Karpas-422 (cell line): ENCODE data around the gene INAFM2. TPM values are rescaled to one million over a fixed set of nuclear protein-coding genes. Genes with fewer than 3 reads are reported as not detected.

Experiments used
- DNase-seq: peaks from one replicate; pipeline ENCODE4 v3.0.0-alpha.2; 2015
- H2AFZ ChIP-seq: fragments of 200-600 bp; sonication (generic); 2 replicates; pipeline ENCODE4 v1.6.1; 2014; ENCODE audit warnings: antibody characterized with exemption, low read length, mixed read lengths
- H3K27ac ChIP-seq: fragments of 200-600 bp; sonication (generic); 2 replicates; pipeline ENCODE4 v1.5.1; 2014; ENCODE audit warnings: mild to moderate bottlenecking, low read length, moderate library complexity
- H3K27me3 ChIP-seq: fragments of 200-600 bp; sonication (generic); 2 replicates; pipeline ENCODE4 v1.6.1; 2014; ENCODE audit warnings: low read length, mixed read lengths
- H3K36me3 ChIP-seq: fragments of 200-600 bp; sonication (generic); 2 replicates; pipeline ENCODE4 v1.6.1; 2014; ENCODE audit warnings: low read length, mixed read lengths; ENCODE audit not compliant: insufficient read depth
- H3K4me1 ChIP-seq: fragments of 200-600 bp; sonication (generic); 2 replicates; pipeline ENCODE4 v1.6.1; 2014; ENCODE audit warnings: mild to moderate bottlenecking, low read length, mixed read lengths
- H3K4me2 ChIP-seq: fragments of 200-600 bp; sonication (generic); 2 replicates; pipeline ENCODE4 v1.6.1; 2014; ENCODE audit warnings: low read length, low read depth, mild to moderate bottlenecking; ENCODE audit not compliant: poor library complexity, severe bottlenecking
- H3K4me3 ChIP-seq: fragments of 200-600 bp; sonication (generic); 2 replicates; pipeline ENCODE4 v1.5.1; 2014; ENCODE audit warnings: mild to moderate bottlenecking, antibody characterized with exemption, low read length, mixed read lengths
- H3K79me2 ChIP-seq: fragments of 200-600 bp; sonication (generic); 2 replicates; pipeline ENCODE4 v1.6.1; 2014; ENCODE audit warnings: mild to moderate bottlenecking, low read length, mixed read lengths
- H3K9ac ChIP-seq: fragments of 200-600 bp; sonication (generic); 2 replicates; pipeline ENCODE4 v1.6.0; 2014; ENCODE audit warnings: low read length
- H3K9me2 ChIP-seq: fragments of 200-600 bp; sonication (generic), shearing (Covaris generic); replicated peaks from 2 replicates; pipeline ENCODE4 v1.6.0; 2014; ENCODE audit warnings: mild to moderate bottlenecking, low read length, moderate library complexity; ENCODE audit not compliant: insufficient read depth
- H3K9me3 ChIP-seq: fragments of 300-700, 200-600 bp; sonication (generic); 2 replicates; pipeline ENCODE4 v1.6.1; 2014; ENCODE audit warnings: low read length, mixed read lengths
- H4K20me1 ChIP-seq: fragments of 200-600 bp; sonication (generic); 2 replicates; pipeline ENCODE4 v1.6.1; 2014; ENCODE audit warnings: mild to moderate bottlenecking, antibody characterized with exemption, low read length, low read depth; ENCODE audit not compliant: insufficient read depth
- total RNA-seq: library from RNA; depleted of rRNA; stranded (reverse); fragments of >200 nt; shearing (Covaris generic); gene quantifications from 2 replicates; pipeline ENCODE4 v1.2.3, GENCODE V29; 2014; ENCODE audit warnings: low replicate concordance

INAFM2 gene
- total RNA-seq, 1 experiment from 2014 or later: 9.2 TPM

- H3K9me2 ChIP-seq: no peaks in the 10 kb centered on the region
- no peaks in the 10 kb centered on the region for H4K20me1 ChIP-seq
- no peaks in the 10 kb centered on the region for H3K79me2 ChIP-seq
- no peaks in the 10 kb centered on the region for H3K27me3 ChIP-seq
- H3K9ac ChIP-seq: no peak overlapping the region
- no peak overlapping the region for H3K4me2 ChIP-seq
- H3K36me3 ChIP-seq: no peaks in the 10 kb centered on the region
- peaks cover 34% of the 10 kb centered on the region for H3K4me1 ChIP-seq
- H3K9me3 ChIP-seq: no peaks in the 10 kb centered on the region
- no peak overlapping the region for H2AFZ ChIP-seq
- H3K4me3 ChIP-seq: no peak overlapping the region
- H3K27ac ChIP-seq: no peak overlapping the region
- peak; percentile 83 for DNase-seq
Measured at GRCh38 chr15:40279437-40280141, 43.9 kb upstream of the INAFM2 start.

GRCh38 chr15:40280260-40281056 lies 43.0 kb upstream of the INAFM2 start:
- Histone ChIP-seq H3K79me2 (no peaks in the 10 kb centered on the region), H3K4me3 (no peak overlapping the region), H3K9me2 (no peaks in the 10 kb centered on the region), H3K27ac (no peak overlapping the region), H3K4me1 (peaks cover 34% of the 10 kb centered on the region), H3K9me3 (no peaks in the 10 kb centered on the region), H3K9ac (no peak overlapping the region), H3K36me3 (no peaks in the 10 kb centered on the region), H3K27me3 (no peaks in the 10 kb centered on the region), H3K4me2 (no peak overlapping the region), H4K20me1 (no peaks in the 10 kb centered on the region), H2AFZ (no peak overlapping the region)
- DNase-seq: no peak

DNA sequence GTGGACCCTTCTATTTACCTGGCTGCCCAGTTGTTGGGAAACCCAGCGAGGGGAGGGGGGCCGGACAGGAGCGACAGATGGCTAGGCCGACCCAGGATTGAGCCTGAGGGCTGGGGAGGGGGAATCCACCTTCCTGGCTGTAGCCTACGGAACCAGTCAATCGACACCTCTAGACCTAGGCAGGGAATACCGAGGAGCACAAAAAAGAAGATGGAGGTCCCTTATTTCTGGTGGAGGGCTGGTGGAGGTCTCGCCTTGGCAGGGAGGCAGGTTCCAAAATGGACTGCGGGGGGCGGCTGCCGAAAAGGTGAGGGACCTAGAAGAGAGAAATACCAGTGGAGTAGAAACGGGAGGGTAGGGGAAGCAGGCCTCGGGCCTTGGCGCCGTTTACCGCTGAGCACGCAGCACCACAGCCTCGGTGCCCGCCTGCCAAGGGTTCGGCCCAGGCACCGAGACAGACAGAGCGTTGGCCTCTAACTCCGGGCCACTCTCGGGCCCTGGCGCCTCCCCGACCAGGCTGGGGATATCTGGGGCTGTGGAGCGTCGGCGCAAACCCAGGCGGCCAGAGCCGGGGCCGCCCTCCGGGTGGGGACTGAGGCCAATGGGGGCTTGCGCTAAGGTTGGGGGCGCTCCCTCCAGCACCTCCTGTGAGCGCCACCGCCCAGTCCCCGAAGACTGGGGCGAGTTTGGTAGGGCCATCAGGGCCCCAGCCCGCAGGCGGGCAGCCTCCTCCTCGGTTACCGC lies 42.3 kb upstream of the INAFM2 start:
- Histone ChIP-seq H3K79me2 (no peaks in the 10 kb centered on the region), H3K27me3 (no peaks in the 10 kb centered on the region), H3K9me2 (no peaks in the 10 kb centered on the region), H3K27ac (no peak overlapping the region), H3K36me3 (no peaks in the 10 kb centered on the region), H2AFZ (no peak overlapping the region), H3K4me1 (peaks cover 31% of the 10 kb centered on the region), H3K4me3 (no peak overlapping the region), H3K9ac (no peak overlapping the region), H3K4me2 (no peak overlapping the region), H4K20me1 (no peaks in the 10 kb centered on the region), H3K9me3 (no peaks in the 10 kb centered on the region)
- no peak for DNase-seq

DNA sequence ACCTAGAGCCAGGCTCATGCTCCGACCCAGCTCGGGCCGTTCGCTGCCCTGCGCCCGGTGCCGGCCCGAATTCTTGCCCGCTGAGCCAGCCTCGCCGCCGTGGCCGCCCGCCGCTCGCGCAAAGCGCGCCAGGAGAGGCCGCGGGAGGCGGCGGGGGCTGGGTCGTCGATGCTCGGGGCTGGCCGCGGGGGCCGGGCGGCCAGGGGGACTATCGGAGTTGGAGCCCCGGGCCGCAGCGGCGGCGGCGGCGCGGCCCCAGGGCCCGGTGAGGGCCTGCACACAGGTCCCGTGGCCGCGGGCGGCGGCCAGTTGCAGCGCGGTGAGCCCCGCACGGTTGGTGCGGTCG lies 41.7 kb upstream of the INAFM2 start:
- Histone ChIP-seq H3K4me2 (no peak overlapping the region), H3K4me3 (no peak overlapping the region), H3K27me3 (no peaks in the 10 kb centered on the region), H3K9me2 (no peaks in the 10 kb centered on the region), H3K36me3 (no peaks in the 10 kb centered on the region), H3K9me3 (no peaks in the 10 kb centered on the region), H3K9ac (no peak overlapping the region), H3K79me2 (no peaks in the 10 kb centered on the region), H3K27ac (no peak overlapping the region), H3K4me1 (peaks cover 26% of the 10 kb centered on the region), H4K20me1 (no peaks in the 10 kb centered on the region), H2AFZ (no peak overlapping the region)
- no peak for DNase-seq

DNA sequence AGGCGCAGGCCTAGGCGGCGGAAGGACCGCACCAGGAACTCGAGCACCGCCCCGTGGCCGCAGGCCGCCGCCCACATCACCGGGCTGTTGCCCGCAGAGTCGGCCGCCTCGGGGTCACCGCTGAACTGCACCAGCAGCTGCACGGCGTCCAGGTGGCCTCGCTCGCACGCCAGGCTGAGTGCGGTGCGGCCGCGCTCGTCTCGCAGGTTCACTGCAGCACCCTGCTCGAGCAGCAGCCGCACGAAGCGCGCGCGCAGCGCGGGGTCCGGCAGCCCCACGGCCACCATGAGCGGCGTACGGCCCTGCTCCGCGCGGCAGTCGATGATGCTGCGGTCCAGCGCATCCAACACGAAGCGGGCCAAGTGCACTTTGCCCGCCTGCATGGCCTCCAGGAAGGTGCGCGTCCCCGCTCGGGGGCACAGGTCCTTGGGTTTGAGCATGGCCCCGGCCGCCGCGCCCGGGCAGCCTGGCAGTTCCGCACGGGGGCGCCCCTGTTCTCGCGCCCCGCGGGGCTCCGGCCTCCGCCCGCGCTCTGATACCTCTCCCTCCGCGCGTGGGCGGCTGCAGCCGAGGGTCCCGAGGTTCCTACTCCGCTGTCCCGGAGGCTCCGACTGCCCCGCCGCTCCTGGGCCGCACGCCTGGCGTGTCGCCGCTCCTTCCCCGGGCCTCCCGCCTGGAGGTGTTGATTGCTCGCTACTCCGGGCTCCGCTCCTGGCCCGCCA lies 41.2 kb upstream of the INAFM2 start:
- peak overlapping the region; percentile 43; the same call in 1 of the 2 replicates for H2AFZ ChIP-seq
- H3K4me1 ChIP-seq: peaks cover 20% of the 10 kb centered on the region
- no peaks in the 10 kb centered on the region for H4K20me1 ChIP-seq
- H3K79me2 ChIP-seq: no peaks in the 10 kb centered on the region
- H3K36me3 ChIP-seq: no peaks in the 10 kb centered on the region
- H3K27ac ChIP-seq: no peak overlapping the region
- H3K4me2 ChIP-seq: peak overlapping the region; percentile 53
- H3K9me2 ChIP-seq: no peaks in the 10 kb centered on the region
- H3K9ac ChIP-seq: peak overlapping the region; percentile 33; the same call in 1 of the 2 replicates
- peak; percentile 60 for DNase-seq
- peak overlapping the region; percentile 54; the same call in 1 of the 2 replicates for H3K4me3 ChIP-seq
- H3K27me3 ChIP-seq: no peaks in the 10 kb centered on the region
- no peaks in the 10 kb centered on the region for H3K9me3 ChIP-seq

GRCh38 chr15:40282869-40283614 lies 40.5 kb upstream of the INAFM2 start, which contains the start of gene ANKRD63:
ANKRD63 (minus strand) TSS chr15:40283064; CDS start chr15:40282586, 478 bp downstream.
- H3K27me3 ChIP-seq: no peaks in the 10 kb centered on the region
- H3K4me1 ChIP-seq: peaks cover 13% of the 10 kb centered on the region
- no peaks in the 10 kb centered on the region for H3K79me2 ChIP-seq
- no peaks in the 10 kb centered on the region for H3K9me2 ChIP-seq
- H2AFZ ChIP-seq: peak within 1 kb of the TSS; percentile 43; the same call in 1 of the 2 replicates
- H3K9me3 ChIP-seq: no peaks in the 10 kb centered on the region
- DNase-seq: no peak
- H3K36me3 ChIP-seq: no peaks in the 10 kb centered on the region
- no peaks in the 10 kb centered on the region for H4K20me1 ChIP-seq
- peak within 1 kb of the TSS; percentile 33; the same call in 1 of the 2 replicates for H3K9ac ChIP-seq
- H3K4me3 ChIP-seq: peak within 1 kb of the TSS; percentile 54; the same call in 1 of the 2 replicates
- no peak within 1 kb of the TSS for H3K27ac ChIP-seq
- peak within 1 kb of the TSS; percentile 53 for H3K4me2 ChIP-seq

DNA sequence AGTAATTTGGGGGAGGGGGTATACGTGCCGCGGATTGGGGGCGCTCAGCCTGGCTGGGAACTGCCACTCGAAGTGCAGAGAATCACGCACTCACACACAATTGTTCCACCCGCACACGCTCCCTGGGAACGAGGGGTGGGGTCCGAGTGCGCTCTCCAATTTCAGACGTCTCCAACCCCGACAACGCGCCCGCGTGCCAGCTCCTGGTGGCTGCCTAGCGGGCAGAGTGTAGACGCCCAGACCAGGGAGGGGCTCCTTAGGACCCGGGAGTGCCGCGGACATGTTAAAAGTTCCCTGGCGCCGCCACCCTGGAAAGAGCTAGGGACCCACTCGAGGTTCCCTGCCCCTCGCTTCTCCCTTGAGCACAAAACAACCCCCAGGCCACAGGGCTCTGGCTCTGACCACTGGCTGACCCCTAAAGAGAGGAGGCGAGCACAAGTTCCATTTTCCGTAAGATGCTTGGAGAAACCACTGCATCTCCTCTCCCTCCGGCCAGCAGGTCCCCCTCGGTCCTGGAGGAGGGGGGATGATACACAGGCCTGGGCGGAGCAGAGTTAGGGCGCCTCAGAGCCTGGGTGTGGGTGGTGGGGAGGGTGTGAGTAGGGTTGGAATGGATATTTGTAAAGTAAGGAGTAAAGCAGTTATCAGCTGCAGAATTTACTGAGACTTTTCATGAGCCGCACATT lies 39.7 kb upstream of the INAFM2 start:
- Histone ChIP-seq H4K20me1 (no peaks in the 10 kb centered on the region), H3K36me3 (no peaks in the 10 kb centered on the region), H3K4me1 (peaks cover 6% of the 10 kb centered on the region), H3K4me3 (no peak overlapping the region), H3K4me2 (no peak overlapping the region), H3K9me2 (no peaks in the 10 kb centered on the region), H3K79me2 (no peaks in the 10 kb centered on the region), H3K27me3 (no peaks in the 10 kb centered on the region), H3K27ac (no peak overlapping the region), H3K9ac (no peak overlapping the region), H3K9me3 (no peaks in the 10 kb centered on the region), H2AFZ (no peak overlapping the region)
- no peak for DNase-seq
